H1 (cell line): ENCODE results near the gene CD200. TPM values are rescaled to one million over a fixed set of nuclear protein-coding genes. Genes with fewer than 3 reads are reported as not detected.

Experiments used
- CTCF ChIA-PET: fragments of 300-600 bp; sonication (Branson Sonifier 250); formaldehyde crosslinking; loops from one replicate; lab custom pipeline; 2021; ENCODE audit not compliant: partially characterized antibody; lab: Charles Lee
- POLR2A ChIA-PET: fragments of 300-600 bp; sonication (Branson Sonifier 250); formaldehyde crosslinking; loops from one replicate; lab custom pipeline; 2021; ENCODE audit warnings: inconsistent platforms; ENCODE audit not compliant: partially characterized antibody; lab: Charles Lee
- DNase-seq, 2 experiments: peaks; one replicate each; pipeline versions ENCODE4 v3.0.0 to v3.0.0-alpha.2; 2010 to 2022; ENCODE audit warnings: low spot score in 2 of 2, low read depth in 1 of 2, mixed read lengths in 1 of 2
- FAIRE-seq: peaks from 2 replicates; lab custom pipeline; 2011; peaks lifted over from hg19 to GRCh38; lab: Jason Lieb, UNC
- H2AFZ ChIP-seq: 2 replicates; pipeline ENCODE4 v1.8.1; 2012; ENCODE audit warnings: low read length, inconsistent platforms
- H2AK5ac ChIP-seq: 2 replicates; pipeline ENCODE4 v1.6.1; 2013; ENCODE audit warnings: low read depth, low read length
- H2BK120ac ChIP-seq: replicated peaks from 2 replicates; pipeline ENCODE3; 2013; ENCODE audit warnings: low read depth, low read length, inconsistent platforms
- H2BK12ac ChIP-seq: 2 replicates; pipeline ENCODE4 v1.6.1; 2013; ENCODE audit warnings: low read depth, low read length
- H2BK15ac ChIP-seq: 2 replicates; pipeline ENCODE4 v1.6.1; 2013; ENCODE audit warnings: low read length
- H2BK20ac ChIP-seq: 2 replicates; pipeline ENCODE4 v1.6.1; 2013; ENCODE audit warnings: low read length
- H2BK5ac ChIP-seq: 2 replicates; pipeline ENCODE4 v1.6.1; 2013; ENCODE audit warnings: low read depth, low read length
- H3K14ac ChIP-seq: 2 replicates; pipeline ENCODE4 v1.6.1; 2013; ENCODE audit warnings: inconsistent platforms; ENCODE audit not compliant: insufficient read length
- H3K18ac ChIP-seq: 2 replicates; pipeline ENCODE4 v1.6.1; 2013; ENCODE audit warnings: low read length; ENCODE audit errors: extremely low read depth
- H3K23ac ChIP-seq: 2 replicates; pipeline ENCODE4 v1.6.1; 2013; ENCODE audit warnings: inconsistent platforms; ENCODE audit not compliant: insufficient read length
- H3K23me2 ChIP-seq: 2 replicates; pipeline ENCODE4 v1.6.1; 2013; ENCODE audit warnings: low read depth, low read length
- H3K27ac ChIP-seq: 2 replicates; pipeline ENCODE4 v1.6.1; 2011; ENCODE audit warnings: low read depth, low read length, inconsistent platforms
- H3K27me3 ChIP-seq, 4 experiments: replicated peaks in 1 of 4; 1 replicate in 1 of 4; 2 replicates in 3 of 4; pipeline versions ENCODE4 v1.6.1 to v1.8.1; 2011 to 2013; ENCODE audit warnings: low read length in 3 of 4, mild to moderate bottlenecking in 3 of 4, inconsistent platforms in 2 of 4, mixed read lengths in 2 of 4, moderate library complexity in 1 of 4; ENCODE audit not compliant: control insufficient read depth in 3 of 4, insufficient read depth in 3 of 4; ENCODE audit errors: extremely low read depth in 1 of 4
- H3K36me3 ChIP-seq, 4 experiments: 2 replicates each; pipeline versions ENCODE4 v1.6.1 to v1.8.1; 2011 to 2013; ENCODE audit warnings: mild to moderate bottlenecking in 4 of 4, low read length in 3 of 4, moderate library complexity in 2 of 4, control low read depth in 1 of 4, inconsistent platforms in 1 of 4; ENCODE audit not compliant: insufficient read depth in 4 of 4, control insufficient read depth in 2 of 4
- H3K4ac ChIP-seq: replicated peaks from 2 replicates; pipeline ENCODE3; 2013; ENCODE audit warnings: low read length, low read depth, mixed read lengths, inconsistent platforms; ENCODE audit not compliant: insufficient read length
- H3K4me1 ChIP-seq, 4 experiments: replicated peaks in 1 of 4; 1 replicate in 1 of 4; 2 replicates in 3 of 4; pipeline versions ENCODE4 v1.6.1 to v1.8.1; 2011 to 2013; ENCODE audit warnings: low read length in 3 of 4, inconsistent platforms in 2 of 4, mixed read lengths in 1 of 4; ENCODE audit not compliant: insufficient read depth in 4 of 4, control insufficient read depth in 3 of 4
- H3K4me2 ChIP-seq, 2 experiments: 2 replicates each; pipeline versions ENCODE4 v1.6.1 to v1.8.1; 2011 to 2013; ENCODE audit warnings: low read depth in 2 of 2, low read length in 2 of 2, control low read depth in 1 of 2, inconsistent platforms in 1 of 2, mild to moderate bottlenecking in 1 of 2; ENCODE audit not compliant: insufficient read depth in 1 of 2
- H3K4me3 ChIP-seq, 4 experiments: fragments of 200-600, 300-600 bp in 1 of 4; sonication (generic), shearing (Covaris generic), sonication (Bioruptor Twin) in 1 of 4; 2 replicates each; pipeline versions ENCODE4 v1.5.1 to v1.8.1; 2011 to 2016; ENCODE audit warnings: low read length in 4 of 4, low read depth in 3 of 4, control low read depth in 2 of 4, inconsistent platforms in 2 of 4, mild to moderate bottlenecking in 2 of 4, mixed read lengths in 1 of 4, moderate library complexity in 1 of 4; ENCODE audit not compliant: insufficient read depth in 2 of 4; ENCODE audit errors: extremely low read depth in 1 of 4
- H3K56ac ChIP-seq: replicated peaks from 2 replicates; pipeline ENCODE3; 2013; ENCODE audit warnings: low read depth, mild to moderate bottlenecking, mixed read lengths, low read length, inconsistent platforms; ENCODE audit not compliant: insufficient read length
- H3K79me1 ChIP-seq: 2 replicates; pipeline ENCODE4 v1.6.1; 2013; ENCODE audit warnings: low read depth, low read length, control low read depth
- H3K79me2 ChIP-seq, 2 experiments: 2 replicates each; pipeline versions ENCODE4 v1.6.1 to v1.8.1; 2012 to 2013; ENCODE audit warnings: low read length in 2 of 2, mild to moderate bottlenecking in 2 of 2, inconsistent platforms in 1 of 2; ENCODE audit not compliant: insufficient read depth in 2 of 2, control insufficient read depth in 1 of 2
- H3K9ac ChIP-seq, 4 experiments: replicated peaks in 1 of 4; 1 replicate in 1 of 4; 2 replicates in 3 of 4; pipeline versions ENCODE4 v1.6.1 to v1.8.1; 2011 to 2013; ENCODE audit warnings: low read depth in 3 of 4, low read length in 3 of 4, control low read depth in 2 of 4, mild to moderate bottlenecking in 2 of 4, moderate library complexity in 2 of 4, inconsistent platforms in 1 of 4; ENCODE audit errors: extremely low read depth in 1 of 4
- H3K9me3 ChIP-seq, 2 experiments: 2 replicates each; pipeline versions ENCODE4 v1.6.1 to v1.8.1; 2012 to 2013; ENCODE audit warnings: mild to moderate bottlenecking in 2 of 2, moderate library complexity in 2 of 2, control low read depth in 1 of 2, inconsistent platforms in 1 of 2, low read depth in 1 of 2, low read length in 1 of 2, mixed read lengths in 1 of 2; ENCODE audit not compliant: insufficient read depth in 2 of 2
- H4K20me1 ChIP-seq, 2 experiments: replicated peaks in 1 of 2; 2 replicates each; pipeline versions ENCODE3 to v1.8.1; 2011 to 2013; ENCODE audit warnings: inconsistent platforms in 2 of 2, low read length in 2 of 2, mild to moderate bottlenecking in 1 of 2; ENCODE audit not compliant: insufficient read depth in 2 of 2, control insufficient read depth in 1 of 2
- H4K5ac ChIP-seq: 2 replicates; pipeline ENCODE4 v1.6.1; 2013; ENCODE audit warnings: low read length, low read depth, mixed read lengths, inconsistent platforms; ENCODE audit not compliant: insufficient read length
- H4K8ac ChIP-seq: 2 replicates; pipeline ENCODE4 v1.8.0; 2013; ENCODE audit warnings: mild to moderate bottlenecking, moderate library complexity, low read length, inconsistent platforms; ENCODE audit not compliant: insufficient read depth; ENCODE audit errors: extremely low read depth
- H4K91ac ChIP-seq: replicated peaks from 2 replicates; pipeline ENCODE3; 2013; ENCODE audit warnings: low read length, mixed read lengths, inconsistent platforms; ENCODE audit not compliant: insufficient read length
- CBX8 ChIP-seq: fragments of 300-800, 300-1000 bp; sonication (generic); IDR thresholded peaks from 2 replicates; pipeline ENCODE4 v1.7.1; 2016; ENCODE audit warnings: low read depth, low read length, borderline replicate concordance
- KDM1A ChIP-seq: fragments of 200-600, 300-600 bp; sonication (generic); IDR thresholded peaks from 2 replicates; pipeline ENCODE4 v1.7.1; 2016; ENCODE audit warnings: mild to moderate bottlenecking, low read length, borderline replicate concordance
- KDM5A ChIP-seq: fragments of 200-600 bp; IDR thresholded peaks from 2 replicates; pipeline ENCODE4 v1.7.1; 2012; ENCODE audit warnings: mild to moderate bottlenecking, low read length, inconsistent platforms, mixed read lengths
- MAFK ChIP-seq: IDR thresholded peaks from 2 replicates; pipeline ENCODE4 v1.6.1; 2012; ENCODE audit warnings: low read depth, mild to moderate bottlenecking, improper control_type of control experiment, low read length
- SP1 ChIP-seq: IDR thresholded peaks from 2 replicates; pipeline ENCODE4 v1.6.1; 2011; ENCODE audit warnings: low read depth, low read length
- WGBS, 2 experiments: shearing (Covaris generic) in 1 of 2; methylation state at CpG; one replicate each; pipeline versions ENCODE4 v1.1.6 to v1.1.7; 2013 to 2015; ENCODE audit warnings: low lambda C conversion rate in 2 of 2, mixed read lengths in 2 of 2, inconsistent platforms in 1 of 2, low coverage in 1 of 2, missing lambda C conversion rate in 1 of 2; ENCODE audit not compliant: insufficient replicate concordance in 2 of 2, insufficient coverage in 1 of 2, insufficient read length in 1 of 2; ENCODE audit errors: extremely low coverage in 1 of 2, missing lambda C conversion rate in 1 of 2; 5-methylcytosine and 5-hydroxymethylcytosine counted together
- polyA plus RNA-seq, 7 experiments: library from polyadenylated mRNA; depleted of rRNA in 3 of 7; stranded (reverse) in 5 of 7; unstranded in 2 of 7; fragments of >200 nt in 5 of 7; fragments of 200-250 nt in 2 of 7; gene quantifications; 1 replicate in 5 of 7; 2 replicates in 1 of 7; 4 replicates in 1 of 7; pipeline versions ENCODE4 v1.2.1 to v1.2.3, GENCODE V29; 2011 to 2013; ENCODE audit warnings: missing spikeins in 2 of 7, mixed read lengths in 2 of 7
- total RNA-seq: library from RNA; stranded (reverse); fragmentation: NEBNext Ultra II Directional; extraction: Animal tissue kit (Norgen Biotek cat#: 25700); gene quantifications from 2 replicates; pipeline ENCODE4 v1.2.1, GENCODE V29; 2021
- TF ChIP-seq, protein P1 (sequence below): IDR thresholded peaks from 2 replicates; pipeline ENCODE4 v1.6.1; 2012; ENCODE audit warnings: low read length, inconsistent platforms

Gene CD200
- total and polyA plus RNA-seq, 2 of the 8 experiments (the other 6 are each of a cell fraction or from before 2014, with no cell fraction given) = 45.8 to 50.2 TPM

DNA sequence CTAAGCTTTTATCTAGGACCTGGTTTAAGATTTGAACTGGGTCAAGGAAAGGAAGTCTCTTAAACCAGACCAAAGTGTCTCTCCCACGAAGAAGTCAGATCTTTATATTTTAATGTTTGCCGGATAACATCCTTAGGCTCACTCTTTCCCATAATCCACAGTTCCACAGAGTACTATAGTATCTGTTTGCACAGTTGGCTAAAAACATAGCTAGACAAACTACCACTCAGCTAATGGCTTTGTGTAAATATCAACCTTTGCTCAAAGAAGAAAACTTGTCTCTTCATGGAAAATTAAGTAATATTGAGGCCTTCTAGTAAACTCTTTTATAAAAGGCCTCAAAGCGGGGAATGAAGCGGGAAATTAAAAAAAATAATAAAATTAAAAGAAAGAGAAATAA lies 25.4 kb upstream of the CD200 start:
- no peak for FAIRE-seq
- no peak overlapping the region for H3K27ac ChIP-seq
- H2AFZ ChIP-seq = no peak overlapping the region
- H3K27me3 ChIP-seq = no peaks in the 10 kb centered on the region
- no peak overlapping the region for H3K9ac ChIP-seq
- H3K23me2 ChIP-seq = peaks cover 10% of the 10 kb centered on the region; the same call in 1 of the 2 replicates
- H2BK15ac ChIP-seq = no peak overlapping the region
- no peaks in the 10 kb centered on the region; a peak in 1 of 8 replicates for H3K36me3 ChIP-seq
- H2BK120ac ChIP-seq = no peak overlapping the region
- no peak overlapping the region for H3K14ac ChIP-seq
- WGBS, 2 experiments = 70% methylated on average over 4 of the region's 4 CpGs; no CpG with 5 or more reads in 1 of the 2 experiments
- no peak overlapping the region for H4K5ac ChIP-seq
- H4K20me1 ChIP-seq = no peaks in the 10 kb centered on the region
- H3K56ac ChIP-seq = no peak overlapping the region
- no peaks in the 10 kb centered on the region for H3K79me2 ChIP-seq
- no peaks in the 10 kb centered on the region for H3K9me3 ChIP-seq
- DNase-seq = no peak
- H3K4me3 ChIP-seq = no peak overlapping the region
- no peak overlapping the region for H3K4ac ChIP-seq
- H2BK12ac ChIP-seq = no peak overlapping the region
- H4K8ac ChIP-seq = no peak overlapping the region
- TF ChIP-seq CBX8 (no peak), KDM1A (no peak), KDM5A (no peak), MAFK (no peak), SP1 (no peak)
- TF ChIP-seq, protein P1, sequence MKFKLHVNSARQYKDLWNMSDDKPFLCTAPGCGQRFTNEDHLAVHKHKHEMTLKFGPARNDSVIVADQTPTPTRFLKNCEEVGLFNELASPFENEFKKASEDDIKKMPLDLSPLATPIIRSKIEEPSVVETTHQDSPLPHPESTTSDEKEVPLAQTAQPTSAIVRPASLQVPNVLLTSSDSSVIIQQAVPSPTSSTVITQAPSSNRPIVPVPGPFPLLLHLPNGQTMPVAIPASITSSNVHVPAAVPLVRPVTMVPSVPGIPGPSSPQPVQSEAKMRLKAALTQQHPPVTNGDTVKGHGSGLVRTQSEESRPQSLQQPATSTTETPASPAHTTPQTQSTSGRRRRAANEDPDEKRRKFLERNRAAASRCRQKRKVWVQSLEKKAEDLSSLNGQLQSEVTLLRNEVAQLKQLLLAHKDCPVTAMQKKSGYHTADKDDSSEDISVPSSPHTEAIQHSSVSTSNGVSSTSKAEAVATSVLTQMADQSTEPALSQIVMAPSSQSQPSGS = no peak
- TF ChIP-seq, all 59 proteins: peak for 0
- Histone ChIP-seq H3K4me1 (peaks cover 15 to 23% (median 20%) of the 10 kb centered on the region in 4 experiments), H3K23ac (no peak overlapping the region), H2BK5ac (no peak overlapping the region), H2AK5ac (no peak overlapping the region), H3K79me1 (no peaks in the 10 kb centered on the region), H3K18ac (no peak overlapping the region), H2BK20ac (no peak overlapping the region), H3K4me2 (no peak overlapping the region), H4K91ac (no peak overlapping the region)
- ChIA-PET POLR2A (interaction anchor here (1.0 to 1.2 kb wide), 2 partner anchors 14 to 96 kb away, joined by 3 to 4 read pairs; no protein-coding TSS in a partner anchor), CTCF (interaction anchor here (2.7 kb wide), 1 partner anchor 12 kb away, joined by 8 read pairs; no protein-coding TSS in a partner anchor)
